Stimulated activated CD4-positive, alpha-beta T cell treated with anti-CD3 and anti-CD28 coated beads, Interleukin-2, amount 100 ng/mL, for 24 hours (primary cell): Measurements from ENCODE around the gene HEXIM1.

Experiments
- DNase-seq, 2 donors: peaks; one replicate each; pipeline ENCODE4 v3.0.0-alpha.2; 2020

Gene HEXIM1

DNA sequence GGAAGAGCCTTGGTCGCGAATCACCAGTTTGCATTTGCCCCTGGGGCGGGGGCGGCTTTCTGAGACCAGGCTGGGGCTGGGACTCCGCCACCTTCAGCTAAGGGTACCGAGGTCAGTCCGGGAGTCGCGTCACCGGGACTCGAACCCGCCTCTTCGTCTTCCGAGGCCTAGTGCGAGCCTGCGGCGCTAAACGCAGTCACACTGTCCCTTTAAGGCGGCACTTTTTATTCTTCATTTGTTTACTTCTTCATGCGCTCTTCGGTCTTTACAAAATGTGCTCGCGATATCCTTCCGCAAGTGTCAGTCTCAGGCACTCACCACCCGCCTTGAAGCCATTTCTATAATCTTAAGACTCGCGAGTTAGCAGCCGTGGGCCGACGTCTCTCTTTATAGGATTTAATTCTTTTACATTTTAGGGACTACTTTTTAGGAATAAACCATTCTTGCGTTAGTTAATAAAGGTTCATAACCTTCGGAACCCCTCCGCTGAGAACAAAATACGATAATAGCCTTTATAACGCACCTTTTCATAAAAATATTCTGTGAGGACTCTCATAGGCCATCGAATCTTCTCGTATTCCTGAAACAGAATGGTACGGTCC is 593 bp upstream of the HEXIM1 start:
- peak; percentile 82 to 83 for DNase-seq

DNA sequence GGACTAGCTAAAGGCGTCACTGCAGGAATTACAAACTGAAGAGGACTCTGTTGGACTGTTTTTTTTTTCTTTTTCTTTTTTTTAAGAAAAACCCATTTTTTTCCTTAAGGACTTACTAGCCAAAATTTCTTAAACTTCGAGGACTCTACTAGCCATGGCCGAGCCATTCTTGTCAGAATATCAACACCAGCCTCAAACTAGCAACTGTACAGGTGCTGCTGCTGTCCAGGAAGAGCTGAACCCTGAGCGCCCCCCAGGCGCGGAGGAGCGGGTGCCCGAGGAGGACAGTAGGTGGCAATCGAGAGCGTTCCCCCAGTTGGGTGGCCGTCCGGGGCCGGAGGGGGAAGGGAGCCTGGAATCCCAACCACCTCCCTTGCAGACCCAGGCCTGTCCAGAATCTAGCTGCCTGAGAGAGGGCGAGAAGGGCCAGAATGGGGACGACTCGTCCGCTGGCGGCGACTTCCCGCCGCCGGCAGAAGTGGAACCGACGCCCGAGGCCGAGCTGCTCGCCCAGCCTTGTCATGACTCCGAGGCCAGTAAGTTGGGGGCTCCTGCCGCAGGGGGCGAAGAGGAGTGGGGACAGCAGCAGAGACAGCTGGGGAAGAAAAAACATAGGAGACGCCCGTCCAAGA is 878 bp downstream of the HEXIM1 start:
- peak; percentile 78 for DNase-seq

DNA sequence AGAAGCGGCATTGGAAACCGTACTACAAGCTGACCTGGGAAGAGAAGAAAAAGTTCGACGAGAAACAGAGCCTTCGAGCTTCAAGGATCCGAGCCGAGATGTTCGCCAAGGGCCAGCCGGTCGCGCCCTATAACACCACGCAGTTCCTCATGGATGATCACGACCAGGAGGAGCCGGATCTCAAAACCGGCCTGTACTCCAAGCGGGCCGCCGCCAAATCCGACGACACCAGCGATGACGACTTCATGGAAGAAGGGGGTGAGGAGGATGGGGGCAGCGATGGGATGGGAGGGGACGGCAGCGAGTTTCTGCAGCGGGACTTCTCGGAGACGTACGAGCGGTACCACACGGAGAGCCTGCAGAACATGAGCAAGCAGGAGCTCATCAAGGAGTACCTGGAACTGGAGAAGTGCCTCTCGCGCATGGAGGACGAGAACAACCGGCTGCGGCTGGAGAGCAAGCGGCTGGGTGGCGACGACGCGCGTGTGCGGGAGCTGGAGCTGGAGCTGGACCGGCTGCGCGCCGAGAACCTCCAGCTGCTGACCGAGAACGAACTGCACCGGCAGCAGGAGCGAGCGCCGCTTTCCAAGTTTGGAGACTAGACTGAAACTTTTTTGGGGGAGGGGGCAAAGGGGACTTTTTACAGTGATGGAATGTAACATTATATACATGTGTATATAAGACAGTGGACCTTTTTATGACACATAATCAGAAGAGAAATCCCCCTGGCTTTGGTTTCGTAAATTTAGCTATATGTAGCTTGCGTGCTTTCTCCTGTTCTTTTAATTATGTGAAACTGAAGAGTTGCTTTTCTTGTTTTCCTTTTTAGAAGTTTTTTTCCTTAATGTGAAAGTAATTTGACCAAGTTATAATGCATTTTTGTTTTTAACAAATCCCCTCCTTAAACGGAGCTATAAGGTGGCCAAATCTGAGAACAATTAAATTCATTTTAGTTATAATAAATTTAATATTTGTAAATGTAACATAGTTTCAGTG is 1.7 kb downstream of the HEXIM1 start:
- peak; percentile 54 to 59 for DNase-seq

DNA sequence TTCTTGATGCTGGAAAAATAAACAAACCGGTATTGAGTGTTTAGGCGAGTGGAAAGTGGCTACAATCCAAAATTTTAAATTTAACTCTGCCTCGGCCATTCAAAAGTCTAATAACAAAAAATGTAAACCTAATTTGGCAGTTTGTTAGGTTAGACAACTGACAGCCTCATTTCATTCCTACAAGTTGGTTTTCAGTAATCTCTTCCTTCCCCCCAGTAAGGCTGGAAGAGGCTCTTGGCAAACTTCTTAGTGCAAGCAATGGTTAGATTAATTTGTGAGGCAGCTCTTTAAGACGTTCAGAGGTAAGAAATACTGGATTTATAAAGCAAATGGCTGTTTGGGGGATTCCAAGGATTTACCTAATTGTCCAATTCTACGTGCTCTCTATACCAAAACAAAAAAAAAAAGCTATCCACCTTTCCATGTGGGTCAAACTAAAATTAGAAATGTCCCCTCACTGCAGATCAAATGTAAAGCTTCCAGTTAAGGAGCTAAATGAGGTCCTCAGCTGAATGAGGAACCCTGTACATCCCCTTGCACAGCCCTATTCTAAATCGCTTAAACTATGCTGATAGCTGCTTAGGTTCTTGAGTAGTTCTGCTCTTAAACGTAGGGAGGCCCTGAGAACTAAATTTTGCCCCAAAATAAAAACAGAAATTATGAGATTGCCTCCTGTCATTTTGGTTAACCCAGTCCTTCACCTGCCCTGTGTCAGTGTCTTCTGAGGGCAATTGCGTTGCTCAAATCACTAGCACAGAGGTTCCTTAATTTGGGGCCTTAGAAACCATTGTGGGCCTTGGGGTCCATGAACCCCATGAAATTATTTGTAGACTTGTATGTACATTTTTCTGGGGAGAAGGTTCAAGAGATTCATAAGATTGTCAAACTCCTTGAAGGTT is 2.9 kb downstream of the HEXIM1 start:
- DNase-seq = no peak

DNA sequence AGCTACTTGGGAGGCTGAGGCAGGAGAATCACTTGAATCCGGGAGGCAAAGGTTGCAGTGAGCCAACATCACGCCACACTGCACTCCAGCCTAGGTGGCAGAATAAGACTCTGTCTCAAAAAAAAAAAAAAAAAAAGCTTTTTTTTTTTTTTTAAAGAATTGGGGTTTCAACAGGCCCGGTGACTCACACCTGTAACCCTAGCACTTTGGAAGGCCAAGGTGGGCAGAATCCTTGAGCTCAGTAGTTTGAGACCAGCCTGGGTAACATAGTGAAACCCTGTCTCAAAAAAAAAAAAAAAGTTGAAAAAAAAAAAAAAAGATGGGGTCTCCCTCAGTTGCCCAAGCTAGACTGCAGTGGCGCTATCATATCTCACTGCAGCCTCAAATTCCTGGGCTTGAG is 6.8 kb downstream of the HEXIM1 start:
- no peak for DNase-seq

DNA sequence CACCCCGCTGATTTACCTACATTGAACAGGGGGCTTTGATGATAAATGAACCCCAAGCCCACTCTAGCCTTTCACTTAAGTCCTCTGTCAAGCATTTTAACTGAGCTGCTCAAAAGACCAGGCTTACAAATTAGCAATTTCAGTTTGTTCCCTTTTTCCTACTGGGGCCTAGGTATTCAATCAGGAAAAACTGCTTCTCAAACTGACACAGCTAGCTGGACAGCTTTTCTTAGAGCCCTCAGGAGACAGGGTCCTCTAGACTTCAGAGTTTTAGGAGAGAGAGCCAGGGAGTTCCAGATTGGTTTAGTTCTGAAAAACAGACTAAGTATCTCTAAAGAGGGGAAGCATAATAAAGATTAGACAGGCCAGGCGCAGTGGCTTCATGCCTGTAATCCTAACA is 7.2 kb downstream of the HEXIM1 start:
- DNase-seq = no peak

DNA sequence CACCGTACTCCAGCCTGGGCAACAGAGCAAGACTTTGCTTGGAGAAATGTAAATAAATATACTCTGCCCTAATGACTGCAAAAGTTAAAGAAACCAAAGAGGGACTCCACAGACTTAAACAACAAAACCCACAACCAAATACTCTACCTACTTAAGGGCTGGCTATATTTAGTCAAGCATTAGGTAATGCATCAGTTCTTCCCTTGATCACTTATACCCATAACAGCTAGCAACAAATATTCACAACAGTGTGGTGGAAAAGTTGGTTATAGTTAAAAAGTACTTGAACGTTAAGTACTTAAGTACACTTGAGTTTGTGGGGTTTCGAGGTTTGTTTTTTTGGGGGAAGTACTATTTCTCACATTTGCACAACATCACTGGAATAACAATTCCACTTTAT is 8.0 kb downstream of the HEXIM1 start:
- DNase-seq = no peak

DNA sequence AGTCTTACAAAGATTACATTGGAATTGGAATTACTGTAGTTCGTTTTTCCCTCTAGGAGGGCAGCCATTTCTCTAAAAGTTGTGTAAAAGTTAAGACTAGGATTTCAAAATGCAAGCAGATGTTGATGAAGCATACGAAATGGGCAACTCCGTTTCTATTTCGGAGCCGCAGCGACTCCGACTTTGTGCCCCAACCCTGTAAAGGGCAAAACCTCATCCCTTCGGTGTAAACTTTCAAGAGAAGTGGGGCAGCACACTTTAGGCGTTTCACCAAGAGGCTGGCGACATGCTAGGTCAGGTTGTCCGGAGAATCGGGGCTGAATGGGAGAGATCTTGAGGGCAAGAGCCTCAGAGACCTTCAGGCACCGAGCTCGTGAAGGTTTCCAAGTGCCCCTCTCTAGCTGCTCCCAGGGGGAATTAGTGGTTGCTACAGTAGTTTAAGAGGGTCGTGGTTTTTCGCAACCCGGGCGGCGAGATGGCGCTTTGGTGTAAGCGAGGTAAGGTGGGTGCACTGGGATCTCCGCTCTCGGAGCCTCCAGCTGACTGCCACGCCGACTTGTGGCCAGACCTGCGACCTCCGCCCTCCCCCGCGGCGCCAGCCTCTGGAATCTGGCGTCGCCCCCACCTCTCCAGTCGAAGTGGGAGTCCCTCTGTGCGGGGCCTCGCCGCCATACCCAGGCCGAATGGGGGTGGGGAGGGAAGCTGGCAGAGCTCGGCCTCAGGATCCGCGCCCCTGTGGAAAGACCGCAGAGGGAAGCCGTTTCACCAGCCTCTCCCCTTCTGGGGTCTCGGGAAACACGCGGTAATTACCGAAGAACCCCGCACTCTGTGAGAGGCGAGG is 12.4 kb downstream of the HEXIM1 start:
- peak; percentile 60 to 72 for DNase-seq

DNA sequence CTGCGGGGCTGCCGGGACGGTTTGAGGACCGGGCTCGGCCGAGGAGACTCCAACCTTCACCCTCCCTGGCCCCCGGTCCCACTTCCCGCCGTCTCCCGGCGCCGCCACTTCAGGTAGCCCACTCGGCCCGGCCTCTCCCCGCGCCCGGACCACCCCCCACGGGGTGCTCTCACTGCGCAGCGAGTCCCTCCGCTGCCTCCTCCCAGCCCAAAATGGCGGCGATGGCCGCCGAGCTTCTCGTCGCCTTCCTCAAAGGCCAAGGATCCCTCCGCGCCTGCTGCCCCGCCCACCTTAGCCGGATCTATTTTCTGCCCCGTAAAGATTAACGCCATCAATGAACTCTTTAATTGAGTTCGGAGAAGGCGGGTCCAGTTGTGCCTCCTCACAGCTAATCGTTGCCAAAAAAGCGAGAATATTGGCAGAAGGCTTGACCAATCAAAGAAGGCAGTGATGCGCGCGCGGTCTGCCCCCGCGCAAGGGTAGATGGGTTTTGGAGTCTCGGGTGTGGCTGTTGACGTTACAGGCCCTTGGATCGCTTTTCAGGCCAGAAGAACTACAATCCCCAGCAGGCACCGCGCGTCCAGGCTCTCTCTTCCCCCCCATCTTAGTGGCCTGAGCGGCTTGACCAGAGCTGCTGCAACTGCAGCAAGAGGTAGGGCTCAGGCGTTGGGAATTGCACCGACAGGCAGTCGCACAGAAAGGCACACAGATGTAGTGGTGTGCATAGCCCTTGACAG is 13.2 kb downstream of the HEXIM1 start, which contains the start of gene HEXIM2:
Gene HEXIM2 (plus strand): TSS at position 588 of the 737 bp plus-strand sequence. CDS start 919 bp downstream, outside the sequence.
- DNase-seq = peak; percentile 97 to 99

DNA sequence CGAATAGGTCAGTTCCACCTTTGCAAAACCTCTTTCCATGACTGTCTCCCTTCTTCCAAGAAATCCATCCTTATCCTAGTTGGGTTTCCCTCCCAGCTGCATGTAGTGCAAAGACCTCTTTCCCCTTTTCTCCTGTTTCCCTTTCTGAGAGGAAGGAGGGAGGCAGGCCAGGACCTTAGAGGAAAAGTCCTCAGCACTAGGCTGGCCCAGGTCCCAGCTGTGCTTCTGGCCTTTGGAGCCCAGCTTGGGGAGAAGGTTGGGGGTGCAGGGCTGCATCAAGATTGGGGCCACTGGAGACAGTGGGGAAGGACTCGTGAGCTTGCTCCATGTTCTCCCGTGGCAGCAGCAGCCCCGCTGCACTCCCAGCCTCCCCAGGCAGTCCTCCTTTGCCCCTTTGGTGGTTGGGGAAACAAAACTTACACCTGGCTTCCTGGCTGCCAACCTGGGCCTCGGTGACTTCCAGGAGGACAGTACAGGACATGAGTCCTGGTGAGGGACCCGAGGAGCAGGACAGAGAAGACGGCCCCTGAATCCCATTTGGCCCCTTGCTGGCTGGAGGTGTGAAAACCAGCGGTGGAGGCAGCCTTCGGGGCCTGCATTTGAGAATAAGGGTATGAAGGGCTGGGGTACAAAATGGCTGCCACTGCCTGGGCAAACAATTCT is 13.9 kb downstream of the HEXIM1 start:
- no peak for DNase-seq

DNA sequence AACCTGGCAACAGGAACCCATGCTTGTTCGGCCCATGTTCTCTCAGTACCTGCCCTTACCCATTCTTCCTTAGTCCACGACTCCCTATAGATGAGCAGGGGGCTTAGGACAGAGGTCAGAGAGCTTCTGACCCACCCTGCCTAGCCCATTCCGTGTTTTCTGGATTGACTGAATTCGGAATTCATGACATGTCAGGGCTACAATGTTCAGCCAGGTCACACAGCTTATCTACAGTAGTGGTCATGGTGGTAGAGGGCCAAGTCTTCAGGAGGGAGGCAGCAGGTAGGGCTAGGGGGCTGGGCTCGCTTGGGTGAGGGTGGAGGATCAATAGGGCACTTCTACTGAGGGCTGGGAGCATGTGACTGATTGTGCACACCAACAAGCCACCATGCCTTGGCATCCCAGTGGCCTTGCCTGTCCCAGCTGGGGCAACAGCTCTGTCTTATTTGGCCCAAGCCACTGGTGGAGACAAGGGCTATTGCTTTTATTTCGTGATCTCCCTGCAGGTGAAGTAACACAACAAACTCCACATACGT is 16.5 kb downstream of the HEXIM1 start:
- no peak for DNase-seq

DNA sequence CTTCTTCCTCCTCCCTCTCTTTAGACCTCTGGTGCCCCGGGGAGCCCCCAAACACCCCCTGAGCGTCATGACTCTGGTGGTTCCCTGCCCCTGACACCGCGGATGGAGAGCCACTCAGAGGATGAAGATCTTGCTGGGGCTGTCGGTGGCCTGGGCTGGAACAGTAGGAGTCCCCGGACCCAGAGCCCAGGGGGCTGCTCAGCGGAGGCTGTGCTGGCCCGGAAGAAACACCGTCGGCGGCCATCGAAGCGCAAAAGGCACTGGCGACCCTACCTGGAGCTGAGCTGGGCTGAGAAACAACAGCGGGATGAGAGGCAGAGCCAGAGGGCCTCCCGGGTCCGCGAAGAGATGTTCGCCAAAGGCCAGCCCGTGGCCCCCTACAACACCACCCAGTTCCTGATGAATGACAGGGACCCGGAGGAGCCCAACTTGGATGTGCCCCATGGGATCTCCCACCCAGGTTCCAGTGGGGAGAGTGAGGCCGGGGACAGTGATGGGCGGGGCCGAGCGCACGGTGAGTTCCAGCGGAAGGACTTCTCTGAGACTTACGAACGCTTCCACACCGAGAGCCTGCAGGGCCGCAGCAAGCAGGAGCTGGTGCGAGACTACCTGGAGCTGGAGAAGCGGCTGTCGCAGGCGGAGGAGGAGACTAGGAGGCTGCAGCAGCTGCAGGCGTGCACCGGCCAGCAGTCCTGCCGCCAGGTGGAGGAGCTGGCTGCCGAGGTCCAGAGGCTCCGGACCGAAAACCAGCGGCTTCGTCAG is 20.9 kb downstream of the HEXIM1 start:
- DNase-seq = no peak

DNA sequence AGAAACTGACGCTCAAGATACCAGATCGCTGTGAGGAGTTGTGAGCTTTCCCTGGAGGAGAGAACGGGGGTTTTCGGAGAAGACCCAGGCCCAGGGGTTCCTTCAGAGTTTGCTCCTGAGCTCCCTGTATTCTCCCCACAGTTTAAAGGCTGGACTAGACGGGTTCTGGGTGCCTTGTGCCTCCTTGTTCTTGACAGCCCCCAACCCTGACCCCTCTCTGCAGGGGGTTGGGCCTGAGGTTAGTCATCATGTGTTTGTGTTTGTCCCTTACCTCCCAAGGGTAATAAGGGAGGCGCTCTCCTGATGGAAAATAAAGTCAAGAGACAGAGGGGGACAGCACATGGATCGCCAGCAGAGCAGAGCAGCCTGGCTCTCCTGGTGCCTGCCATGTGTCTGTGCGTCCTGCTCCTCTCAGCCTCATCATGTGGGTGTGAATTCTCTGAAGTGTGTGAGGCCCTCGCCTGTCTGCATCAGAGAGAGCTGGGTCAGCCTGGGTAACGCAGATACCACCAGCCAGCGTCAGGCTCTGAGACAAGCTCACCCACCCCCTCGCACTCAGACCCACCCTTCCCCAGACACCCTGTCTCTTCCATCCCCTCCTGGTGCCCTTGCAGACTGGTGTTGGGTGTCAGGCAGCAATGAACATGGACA is 22.1 kb downstream of the HEXIM1 start:
- DNase-seq = no peak

DNA sequence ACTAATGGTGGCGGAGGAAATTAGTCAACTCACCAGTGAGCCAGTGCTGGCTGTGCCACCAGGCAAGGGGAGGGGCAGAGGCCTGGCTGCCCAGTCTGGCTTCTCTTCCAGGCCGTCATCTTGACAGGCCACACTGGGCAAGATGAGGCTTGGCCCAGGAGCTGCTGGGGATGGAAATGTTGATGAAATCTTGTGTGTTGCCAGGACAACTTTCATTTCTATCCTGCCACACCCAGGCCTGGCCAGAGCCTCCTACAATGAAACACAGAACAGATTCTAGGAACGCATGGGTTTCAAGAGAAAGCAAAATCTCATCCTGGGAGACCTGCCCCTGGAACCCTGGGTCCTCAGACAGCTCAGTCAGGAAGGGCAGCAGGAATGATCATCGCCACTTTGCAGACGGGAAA is 22.7 kb downstream of the HEXIM1 start:
- no peak for DNase-seq

DNA sequence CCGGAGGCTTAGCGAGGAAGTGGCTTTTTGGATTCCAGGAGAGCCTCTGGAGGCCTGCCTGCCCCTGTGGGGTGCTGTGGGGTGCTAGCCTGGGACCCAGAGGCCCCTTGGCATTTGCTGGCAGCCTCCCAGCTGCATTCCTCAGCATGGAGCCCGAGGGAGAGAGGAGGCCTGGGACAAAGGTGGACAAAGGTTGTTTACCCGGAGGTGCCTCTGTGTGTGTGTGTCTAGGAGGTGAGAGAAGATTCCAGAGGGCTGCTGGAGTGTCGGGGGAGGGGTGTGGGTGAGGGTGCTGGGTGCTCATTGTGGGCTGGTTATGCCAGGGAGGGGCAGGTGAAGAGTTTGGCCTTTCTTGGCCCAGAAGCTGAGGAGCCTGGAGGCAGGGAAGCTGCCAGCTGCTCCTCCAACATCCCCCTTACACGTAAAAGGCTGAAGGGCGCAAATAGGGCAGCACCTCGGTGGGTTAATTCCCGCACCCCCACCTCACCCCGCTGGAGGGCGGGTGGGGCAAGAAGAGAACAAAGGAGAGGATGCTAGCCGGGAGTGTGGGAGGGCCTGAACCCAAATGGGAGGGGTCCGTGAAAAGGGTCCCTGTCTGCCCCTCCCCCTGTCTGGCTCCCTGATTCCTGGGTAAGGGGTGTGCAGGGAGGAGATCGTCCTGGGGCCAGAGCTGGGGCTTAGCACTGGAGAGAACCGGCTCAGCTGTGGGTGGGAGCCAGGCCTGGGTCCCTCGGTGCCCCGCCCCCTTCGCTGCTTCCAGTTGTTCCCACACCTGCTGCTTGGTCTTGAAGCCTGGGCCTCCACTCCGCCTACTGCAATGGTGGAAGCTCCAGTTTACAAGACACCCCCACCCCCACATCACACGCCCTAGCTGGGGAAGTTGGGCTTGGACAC is 23.3 kb downstream of the HEXIM1 start:
- DNase-seq = no peak

DNA sequence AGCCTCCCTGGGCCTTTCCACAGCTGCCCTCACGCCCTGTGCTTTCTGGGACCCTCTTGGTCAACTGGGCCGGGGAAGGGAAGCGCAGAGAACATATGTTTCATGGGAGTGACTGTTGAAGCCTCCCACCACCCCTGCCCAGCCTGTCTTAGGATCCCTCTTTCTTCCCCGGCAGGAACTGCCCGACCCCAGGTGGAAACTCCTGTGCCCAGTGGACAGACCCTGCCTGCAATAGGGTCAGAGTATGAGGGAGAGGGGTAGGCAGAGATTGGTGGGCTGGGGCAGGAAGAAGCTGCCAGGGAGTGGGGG is 23.9 kb downstream of the HEXIM1 start:
- DNase-seq = no peak

DNA sequence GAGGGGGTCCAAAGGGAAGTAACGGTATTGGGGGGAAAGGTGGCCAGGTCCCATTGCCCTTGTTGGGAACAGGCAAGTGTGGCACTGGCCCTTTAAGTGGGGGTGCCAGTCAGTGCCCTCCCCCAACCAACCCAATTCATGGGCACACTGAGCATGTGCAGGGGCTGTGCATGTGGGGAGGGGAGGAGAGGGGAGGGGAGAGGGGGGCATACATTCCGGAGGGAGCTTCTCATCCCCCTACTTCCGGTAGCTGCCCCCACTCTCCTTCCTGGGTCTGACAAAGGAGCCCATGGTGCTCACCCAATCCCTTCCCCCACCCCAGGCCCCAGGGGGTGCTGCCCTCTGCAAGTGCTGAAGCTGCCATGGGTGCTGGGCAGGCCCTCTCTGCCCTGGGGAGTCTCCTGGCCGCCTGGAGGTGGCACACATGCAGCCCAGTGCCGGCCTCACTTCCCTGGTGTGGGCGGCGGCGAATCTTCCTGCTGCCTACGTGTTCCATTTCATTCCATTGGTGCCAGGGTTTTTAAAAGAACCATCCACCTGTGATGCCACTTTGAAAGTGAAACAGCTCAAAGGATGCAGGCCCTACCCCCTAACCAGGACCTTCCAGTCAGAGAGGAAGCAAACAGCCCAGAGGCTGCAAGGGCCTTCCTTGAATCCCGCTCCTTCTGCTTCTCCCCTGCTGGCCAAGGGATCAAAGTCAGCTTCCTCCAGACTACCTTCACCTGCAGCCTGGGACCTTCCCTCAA is 24.4 kb downstream of the HEXIM1 start:
- DNase-seq = peak; percentile 55 to 61
